Activated gamma-delta T cell (primary cell): ENCODE data around the gene TBXAS1.

Source experiments
- DNase-seq: peaks from one replicate; lab custom pipeline; 2025; lab: John Stamatoyannopoulos, UW
- total RNA-seq, 2 donors: gene quantifications; one replicate each; lab custom pipeline; 2026; lab: John Stamatoyannopoulos, UW

The TBXAS1 gene
- 6.6 to 21.5 reads per million in 2 donors for total RNA-seq

DNA sequence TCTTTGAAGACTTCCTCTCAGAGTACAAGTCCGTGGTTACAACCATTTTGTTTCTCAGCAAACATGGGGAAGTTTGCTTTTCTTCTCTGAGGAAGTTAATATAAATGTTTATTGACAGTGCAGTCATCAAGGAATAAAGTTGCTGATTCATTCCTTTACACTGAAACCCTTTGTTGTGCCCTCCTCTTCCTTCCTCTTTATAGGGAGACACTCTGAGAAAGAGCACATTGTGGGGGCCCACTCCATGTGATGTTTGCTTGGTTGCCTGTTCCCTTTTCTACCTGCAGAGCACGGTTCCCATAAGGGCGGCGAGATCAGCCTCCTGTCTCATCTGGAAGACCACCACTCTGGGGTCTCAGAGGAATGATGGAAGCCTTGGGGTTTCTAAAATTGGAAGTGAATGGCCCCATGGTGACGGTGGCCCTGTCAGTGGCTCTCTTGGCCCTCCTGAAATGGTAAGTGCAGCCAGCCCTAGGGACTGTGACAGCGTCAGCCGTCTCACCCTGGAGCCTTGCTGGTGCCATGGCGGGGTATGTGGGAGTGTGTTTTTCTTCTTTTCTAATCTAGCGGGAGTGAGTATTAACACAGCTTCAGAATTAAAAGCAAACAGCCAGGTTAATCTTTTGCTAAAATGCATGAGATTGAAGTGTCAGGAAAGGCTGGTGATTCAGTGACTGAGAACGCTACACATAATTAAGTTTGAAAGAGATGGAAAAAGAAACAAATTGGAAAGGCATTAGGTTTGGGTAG is at the start of gene TBXAS1:
Gene TBXAS1 (plus strand): TSS at position 240 of the 750 bp plus-strand sequence. CDS start 127 bp downstream, at position 367.
- DNase-seq, result no peak

DNA sequence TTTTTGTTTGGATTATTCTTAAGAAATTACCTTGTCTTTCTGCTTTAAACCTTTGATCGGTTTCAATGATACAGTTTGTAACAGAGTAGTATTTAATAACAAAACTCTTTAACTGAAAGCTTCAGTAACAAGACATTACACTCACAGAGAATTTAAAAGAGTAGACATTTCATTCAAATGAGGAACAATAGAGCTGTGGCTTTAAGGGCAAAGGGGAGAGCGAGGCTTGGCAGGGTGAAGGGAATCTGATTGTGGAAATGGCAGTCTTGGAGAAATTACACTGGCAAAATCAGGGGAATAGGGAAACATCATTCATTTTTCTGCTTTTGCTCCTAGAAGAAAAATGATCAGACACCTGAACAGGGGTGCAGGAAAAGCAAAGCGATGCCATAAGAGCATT is 46.1 kb upstream of the TBXAS1 start:
- DNase-seq, result no peak

DNA sequence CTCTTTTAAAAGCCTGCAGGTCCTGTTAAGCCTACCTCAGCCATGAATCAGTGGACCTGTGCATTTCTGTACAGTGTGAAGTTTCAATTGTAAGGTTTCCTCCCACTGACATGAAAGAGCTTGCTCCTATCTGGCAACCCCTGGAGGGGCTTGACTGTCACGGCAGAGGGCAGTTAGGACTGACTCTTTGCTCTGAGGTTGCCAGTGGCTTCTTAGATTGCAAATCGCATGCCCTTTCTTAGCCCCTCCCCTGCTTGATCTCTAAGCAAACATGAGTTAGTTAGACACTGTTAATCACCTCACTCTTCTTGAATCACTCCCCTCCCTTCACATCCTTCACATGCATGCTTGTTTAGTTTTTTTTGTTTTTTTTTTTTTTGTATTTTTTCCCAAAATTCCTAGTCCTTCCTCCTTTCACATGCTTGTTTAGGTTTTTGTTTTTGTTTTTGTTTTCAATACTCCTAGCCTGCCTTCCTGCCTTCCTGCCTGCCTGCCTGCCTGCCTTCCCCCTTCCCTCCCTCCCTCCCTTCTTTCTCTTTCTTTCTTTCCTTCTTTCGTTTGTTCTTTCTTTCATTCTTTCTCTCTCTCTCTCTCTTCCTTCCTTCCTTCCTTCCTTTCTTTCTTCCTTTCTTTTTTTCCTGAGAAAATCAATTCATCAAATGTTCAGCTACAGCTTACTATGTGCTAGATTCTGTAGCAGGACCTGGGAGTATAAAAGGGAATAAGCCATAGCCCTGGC is 45.2 kb upstream of the TBXAS1 start:
- no peak for DNase-seq

DNA sequence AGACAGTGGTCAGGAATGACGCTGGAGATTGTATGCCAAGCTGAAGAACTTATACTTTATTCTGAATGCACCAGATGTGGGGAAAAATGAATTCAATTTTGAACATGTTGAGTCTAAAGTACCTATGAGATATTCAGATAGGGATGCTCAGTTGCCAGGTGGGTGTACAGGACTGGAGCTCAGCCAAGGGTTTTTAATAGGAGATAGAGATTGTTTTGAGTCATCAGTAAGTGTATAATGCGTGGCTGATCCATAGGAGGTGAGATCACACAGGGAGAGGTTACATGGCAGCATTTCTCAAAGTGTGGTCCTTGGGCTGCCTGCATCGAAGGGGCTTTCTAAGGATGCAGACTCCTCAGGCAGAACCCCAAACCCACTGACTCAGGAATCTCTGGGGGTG is 44.4 kb upstream of the TBXAS1 start:
- DNase-seq, result no peak

DNA sequence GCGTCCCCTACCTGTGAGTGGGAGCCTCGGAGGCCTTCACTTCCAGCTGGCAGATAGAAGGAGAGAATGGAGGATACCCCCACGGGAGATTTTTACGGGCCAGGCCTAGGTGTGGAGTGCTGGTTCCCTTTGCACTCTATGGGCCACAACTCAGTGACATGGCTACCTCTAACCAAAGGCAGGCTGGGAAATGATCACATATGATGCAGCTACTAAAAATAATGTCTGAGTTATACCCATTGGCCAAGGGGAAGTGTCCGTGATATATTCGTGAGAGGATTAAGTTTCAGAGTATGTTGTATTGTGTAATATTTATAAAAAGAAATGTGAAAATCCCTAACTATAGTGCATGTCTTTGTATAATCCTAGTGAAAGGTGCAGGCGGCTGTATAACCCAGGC is 37.7 kb upstream of the TBXAS1 start:
- DNase-seq, result no peak

DNA sequence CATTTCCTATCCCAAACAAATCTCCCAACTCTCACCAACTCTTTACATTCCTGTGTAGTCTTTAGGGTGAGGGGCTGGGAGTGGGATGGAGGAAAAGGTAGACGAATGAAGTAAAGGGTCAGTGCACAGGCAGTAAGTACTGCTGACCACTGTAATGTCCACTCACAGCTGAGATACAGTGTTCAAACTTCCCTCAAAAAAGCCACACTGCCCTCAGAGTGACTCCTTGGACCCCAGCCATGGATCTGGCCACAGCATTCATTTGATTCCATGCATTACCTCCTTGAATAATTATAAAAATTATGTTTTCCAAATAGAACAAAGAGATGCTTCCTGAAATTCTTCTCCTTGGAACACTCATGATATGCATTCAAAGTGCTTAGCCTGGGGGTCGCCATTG is 31.5 kb upstream of the TBXAS1 start:
- no peak for DNase-seq

DNA sequence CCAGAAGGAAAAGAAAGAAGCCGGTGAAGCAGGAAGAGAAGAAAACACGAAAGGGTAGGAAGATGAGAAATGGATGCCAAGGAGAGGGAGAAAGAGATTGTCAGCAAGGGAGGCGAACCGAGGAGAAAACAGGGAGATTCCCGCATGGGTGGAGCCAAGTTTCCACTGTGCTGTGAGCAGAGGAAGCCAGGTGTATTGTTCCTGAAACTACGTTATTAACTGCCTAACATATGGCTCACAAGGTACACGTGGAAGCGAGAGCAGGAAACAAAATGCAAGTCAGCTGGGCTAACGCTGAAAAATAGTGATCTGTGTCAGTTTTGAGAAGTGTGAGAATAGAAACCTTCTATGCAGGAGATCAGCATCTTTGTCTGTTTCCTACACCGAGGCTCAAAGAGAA is 30.8 kb upstream of the TBXAS1 start:
- no peak for DNase-seq

DNA sequence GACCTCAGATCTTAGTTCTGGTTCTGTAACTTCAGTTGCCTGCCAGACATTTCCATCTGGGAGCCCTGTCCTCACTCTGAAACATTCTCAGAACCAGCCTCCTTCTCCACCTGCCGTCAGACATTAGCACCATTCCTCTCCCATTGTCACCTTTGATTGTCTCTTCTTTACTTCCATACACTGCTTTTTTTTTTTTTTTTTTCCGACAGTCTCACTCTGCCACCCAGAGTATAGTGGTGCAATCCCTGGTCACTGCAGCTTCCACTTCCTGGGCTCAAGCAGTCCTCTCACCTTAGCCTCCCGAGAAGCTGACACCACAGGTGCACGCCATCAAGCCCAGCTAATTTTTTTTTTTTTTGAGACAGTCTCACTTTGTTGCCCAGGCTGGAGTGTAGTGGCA is 30.2 kb upstream of the TBXAS1 start:
- no peak for DNase-seq

DNA sequence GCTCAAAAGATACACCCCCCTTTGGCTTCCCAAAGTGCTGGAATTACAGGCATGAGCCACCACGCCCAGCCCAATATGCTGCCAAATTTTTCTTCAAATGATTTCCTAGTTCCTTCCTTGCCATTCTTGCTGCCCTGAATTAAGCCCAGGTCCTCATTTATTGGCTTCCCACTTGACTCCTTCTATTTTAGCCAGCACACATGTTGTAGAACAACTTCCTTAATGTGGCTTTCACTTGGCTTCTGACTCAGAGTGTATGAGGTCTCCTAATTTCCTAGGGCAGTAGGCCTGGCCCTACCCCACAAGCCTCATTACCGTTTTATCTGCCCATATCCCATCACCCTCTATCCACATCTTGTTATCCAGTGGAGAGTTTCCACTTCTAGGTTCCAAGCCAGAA is 29.5 kb upstream of the TBXAS1 start:
- no peak for DNase-seq

DNA sequence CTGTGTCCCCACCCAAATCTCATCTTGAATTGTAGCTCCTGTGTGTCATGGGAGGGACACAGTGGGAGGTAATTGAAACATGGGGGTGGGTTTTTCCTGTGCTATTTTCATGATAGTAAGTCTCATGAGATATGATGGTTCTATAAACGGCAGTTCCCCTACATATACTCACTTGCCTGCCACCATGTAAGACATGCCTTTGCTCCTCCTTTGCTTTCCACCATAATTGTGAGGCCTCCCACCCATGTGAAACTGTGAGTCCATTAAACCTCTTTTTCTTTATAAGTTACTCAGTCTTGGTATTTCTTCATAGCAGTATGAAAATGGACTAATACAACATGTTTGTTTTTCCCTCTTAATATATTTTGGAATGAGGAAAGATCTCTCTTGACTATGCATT is 24.5 kb upstream of the TBXAS1 start:
- no peak for DNase-seq

DNA sequence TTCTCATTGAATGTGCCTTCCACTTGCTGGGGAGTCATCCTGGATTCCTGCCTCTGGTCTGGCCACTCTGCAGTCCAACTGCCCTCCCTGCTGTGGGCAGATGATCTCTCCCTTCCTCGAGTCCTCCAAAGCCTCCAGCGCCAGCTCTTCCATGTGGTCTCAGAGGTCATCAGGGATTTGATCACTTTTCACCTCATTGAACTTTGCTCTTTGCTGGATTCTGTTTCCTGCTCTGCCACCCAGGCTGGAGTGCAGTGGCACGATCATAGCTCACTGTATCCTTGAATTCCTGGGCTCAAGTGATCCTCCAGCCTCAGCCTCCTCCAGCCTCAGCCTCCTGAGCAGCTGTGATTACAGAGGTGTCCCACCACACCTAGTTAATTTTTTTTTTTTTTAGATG is 22.1 kb upstream of the TBXAS1 start:
- DNase-seq, result no peak

DNA sequence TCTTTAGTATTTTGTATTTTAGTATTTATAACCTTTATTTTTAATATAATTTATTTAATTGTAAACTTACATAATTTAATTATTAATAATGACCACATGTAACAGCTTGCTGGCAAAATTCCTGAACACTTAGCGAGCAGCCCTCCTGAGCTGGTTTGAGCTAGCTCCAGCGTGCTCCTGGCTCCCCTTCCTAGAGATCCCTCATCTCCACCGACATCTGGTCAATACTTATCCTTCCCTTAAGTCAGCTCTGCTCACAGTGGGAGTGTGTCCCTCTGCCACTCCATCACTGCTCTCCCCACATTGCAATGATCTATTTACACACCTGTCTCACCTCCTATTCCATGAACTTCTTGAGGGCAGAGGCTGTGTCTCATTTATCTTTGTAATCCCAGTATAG is 20.6 kb upstream of the TBXAS1 start:
- DNase-seq, result no peak

DNA sequence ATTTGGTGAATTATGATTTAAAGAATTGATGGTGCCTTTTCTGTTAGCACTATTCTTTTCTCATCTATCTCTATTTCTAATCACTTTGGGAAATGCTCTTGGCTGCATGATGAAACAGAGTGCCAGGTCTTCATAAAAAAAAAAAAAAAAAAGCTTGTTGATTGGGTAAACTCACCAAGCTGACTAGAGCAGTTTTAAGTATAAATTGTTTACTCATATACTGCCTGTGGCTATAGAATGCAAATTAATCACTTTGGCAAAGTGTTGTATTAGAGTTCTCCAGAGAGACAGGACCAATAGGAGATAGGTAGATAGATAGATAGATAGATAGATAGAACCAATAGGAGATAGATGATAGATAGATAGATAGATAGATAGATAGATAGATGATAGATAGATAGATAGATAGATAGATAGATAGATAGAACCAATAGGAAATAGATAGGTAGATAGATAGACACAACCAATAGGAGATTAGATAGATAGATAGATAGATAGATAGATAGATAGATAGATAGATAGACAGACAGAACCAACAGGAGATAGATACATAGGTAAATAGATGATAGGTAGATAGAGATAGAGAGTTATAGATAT is 20.1 kb upstream of the TBXAS1 start:
- no peak for DNase-seq

DNA sequence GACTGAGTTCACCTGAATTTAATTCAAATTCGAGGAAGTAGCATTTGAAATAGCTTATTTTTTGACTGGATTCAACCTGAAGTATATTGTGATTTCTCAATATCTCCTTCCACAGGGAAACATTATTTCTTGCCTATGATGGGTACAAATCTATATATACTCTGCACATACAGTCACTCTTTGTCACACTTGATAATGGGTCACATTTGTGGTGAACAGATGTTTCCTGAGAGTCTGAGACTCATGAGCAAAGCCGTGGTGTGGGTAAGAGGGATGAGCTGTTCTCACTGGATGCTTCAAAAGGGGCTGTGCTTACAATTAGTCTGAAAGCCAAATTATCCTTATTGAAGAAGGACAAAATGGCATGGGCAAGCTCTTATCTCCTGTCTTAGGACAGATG is 18.0 kb upstream of the TBXAS1 start:
- DNase-seq, result no peak

DNA sequence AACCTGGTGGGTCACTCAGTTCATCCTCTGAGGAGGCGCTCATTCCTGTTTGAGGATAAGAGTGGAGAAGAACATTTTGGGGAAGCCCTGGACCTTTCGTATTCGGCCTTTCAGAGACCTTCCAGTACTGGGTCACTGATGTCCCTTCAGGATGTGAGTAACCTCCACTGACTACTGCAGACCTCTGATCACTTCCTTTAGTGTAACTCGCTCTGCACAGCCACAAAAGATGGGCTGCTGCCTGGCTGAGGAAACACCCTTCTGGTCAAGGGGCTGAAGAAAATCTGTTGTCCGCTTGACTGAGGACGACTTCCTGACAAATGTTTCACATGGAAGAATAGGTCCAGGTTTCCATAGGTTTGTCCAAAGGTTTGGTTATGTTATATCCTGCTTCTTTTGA is 15.9 kb upstream of the TBXAS1 start:
- DNase-seq, result no peak

DNA sequence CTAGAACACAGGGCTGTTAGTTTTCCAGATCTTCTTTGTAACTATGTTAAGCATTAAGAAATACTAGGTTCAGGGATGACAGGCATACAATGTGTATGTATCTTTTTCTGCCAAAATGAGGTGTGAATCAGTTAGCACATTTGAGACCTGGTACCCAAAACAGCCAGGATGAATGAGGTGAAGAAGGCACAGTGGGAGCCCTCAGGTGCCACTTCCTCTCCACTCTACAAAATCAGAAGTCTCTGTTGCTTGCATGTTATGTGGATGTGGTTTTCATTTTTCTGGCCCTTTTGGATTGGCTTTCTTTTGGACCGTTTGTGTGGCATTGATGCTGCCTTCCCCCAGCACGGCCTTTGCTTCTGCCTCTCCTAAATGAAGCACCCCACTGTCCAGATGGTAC is 15.4 kb upstream of the TBXAS1 start:
- no peak for DNase-seq

DNA sequence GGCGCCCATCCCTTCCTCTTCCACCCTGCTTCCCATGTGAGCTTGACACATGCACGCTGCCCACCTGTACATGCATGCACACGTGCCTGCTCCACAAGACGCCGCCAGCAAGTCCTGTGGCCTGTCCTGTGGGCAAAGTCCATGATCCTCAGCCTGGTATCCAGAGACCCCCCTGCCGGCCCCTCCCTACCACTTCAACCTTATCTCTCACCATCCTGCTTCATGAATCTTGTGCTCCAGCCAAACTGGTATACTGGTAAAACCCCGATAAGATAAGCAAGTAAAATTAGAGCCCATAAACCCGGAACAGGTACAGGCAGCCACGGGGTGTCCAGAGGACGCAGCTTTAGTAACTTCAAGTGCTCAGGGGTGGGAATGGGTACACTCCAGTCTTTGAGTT is 11.8 kb upstream of the TBXAS1 start:
- DNase-seq, result no peak

DNA sequence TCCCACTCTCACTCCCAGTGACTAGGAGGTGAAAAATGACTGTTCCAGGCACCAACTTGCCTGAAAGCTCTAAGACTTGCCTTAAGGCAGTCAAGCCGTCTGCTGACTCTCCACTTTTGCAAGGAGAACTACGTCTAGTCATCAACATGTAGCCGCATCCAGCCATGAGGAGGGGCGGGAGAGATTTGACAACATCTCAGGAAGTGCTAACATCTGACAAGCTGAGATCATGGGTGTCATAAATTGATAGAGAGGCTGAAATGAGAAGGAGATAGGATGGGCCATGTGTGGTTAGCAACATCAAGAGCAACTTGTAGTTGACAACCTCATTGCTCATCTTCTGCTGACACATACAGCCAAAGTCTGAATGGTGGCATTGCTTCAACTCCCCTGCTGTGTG is 9.0 kb upstream of the TBXAS1 start:
- DNase-seq, result no peak

DNA sequence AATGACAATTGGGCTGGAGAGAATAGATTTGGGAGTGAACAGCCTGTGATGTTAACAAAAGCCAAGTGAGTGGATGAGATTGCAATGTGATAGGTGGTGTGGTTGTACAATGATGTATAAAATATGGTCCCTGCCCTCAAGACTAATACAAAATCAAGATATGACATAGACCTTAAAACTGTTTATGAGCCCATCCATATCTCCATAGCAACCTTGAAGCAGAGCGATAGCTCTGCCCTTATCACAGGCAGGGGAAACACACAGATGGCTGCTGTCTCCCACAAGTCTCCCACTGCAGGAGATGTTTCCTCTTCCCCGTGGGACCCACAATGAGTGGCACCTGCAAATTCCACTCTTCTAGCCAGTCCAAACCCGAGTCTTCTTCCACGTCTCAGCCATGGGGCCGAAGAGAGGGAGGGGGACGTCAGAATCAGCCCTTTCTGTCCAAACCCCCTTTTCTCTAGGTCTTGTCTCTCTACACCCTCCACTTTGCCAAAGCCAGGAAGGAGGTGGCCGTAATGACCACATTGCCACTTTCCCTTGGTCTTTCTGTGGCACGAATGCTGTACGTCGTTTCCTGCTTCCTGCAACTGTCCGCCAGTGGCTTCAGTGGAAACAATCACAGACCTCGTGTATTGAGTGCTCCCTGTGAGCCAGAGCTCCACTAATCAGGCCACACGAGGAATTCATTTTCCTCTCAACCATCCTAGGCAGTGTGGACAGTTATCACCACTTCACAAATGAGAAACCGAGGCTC is 7.5 kb upstream of the TBXAS1 start:
- DNase-seq, result no peak

DNA sequence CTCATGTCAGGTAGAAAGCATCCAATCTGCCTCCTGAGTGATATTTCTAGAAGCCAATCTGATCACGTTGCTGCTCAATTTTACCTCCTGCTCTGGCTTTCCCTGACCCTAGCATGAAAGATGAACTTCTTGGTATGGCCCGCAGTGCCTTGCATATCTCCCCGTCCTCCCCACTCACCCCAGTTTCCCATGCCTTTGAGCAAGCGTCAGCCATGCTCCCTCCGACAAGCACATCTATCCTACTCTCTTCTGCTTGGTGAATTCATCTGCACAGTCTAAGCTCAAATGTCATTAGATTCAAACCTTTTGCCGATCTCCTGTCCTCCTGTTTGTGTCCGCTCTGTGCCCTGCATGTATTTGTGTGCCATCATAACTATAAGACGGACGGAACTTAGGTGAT is 6.2 kb upstream of the TBXAS1 start:
- no peak for DNase-seq

DNA sequence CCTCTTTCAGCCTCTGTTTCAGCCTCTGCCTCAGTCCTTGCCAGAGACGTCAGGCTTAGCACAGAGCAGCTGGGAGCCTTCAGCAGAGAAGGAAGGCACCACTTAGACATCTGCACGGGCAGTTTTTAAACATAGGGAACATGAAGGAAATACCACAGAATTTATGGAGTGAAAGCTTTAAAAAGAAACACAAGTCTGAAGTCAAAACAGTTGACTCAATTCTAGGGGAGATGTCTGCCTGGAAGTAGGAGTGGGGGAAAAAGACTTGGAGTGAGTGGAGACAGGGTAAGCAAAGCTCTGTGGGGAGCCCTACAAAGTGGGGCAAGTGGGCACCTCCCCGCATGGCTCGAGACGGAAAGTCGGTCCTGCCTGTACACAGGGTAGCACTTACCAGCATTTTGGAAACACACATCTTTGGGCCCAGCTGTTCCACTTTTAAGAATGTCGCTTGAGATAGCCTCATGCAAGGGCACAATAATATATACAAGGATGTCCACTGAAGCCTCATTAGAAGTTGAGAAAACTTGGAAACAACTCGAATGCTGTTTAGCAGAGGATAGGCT is 5.0 kb upstream of the TBXAS1 start:
- DNase-seq, result no peak

DNA sequence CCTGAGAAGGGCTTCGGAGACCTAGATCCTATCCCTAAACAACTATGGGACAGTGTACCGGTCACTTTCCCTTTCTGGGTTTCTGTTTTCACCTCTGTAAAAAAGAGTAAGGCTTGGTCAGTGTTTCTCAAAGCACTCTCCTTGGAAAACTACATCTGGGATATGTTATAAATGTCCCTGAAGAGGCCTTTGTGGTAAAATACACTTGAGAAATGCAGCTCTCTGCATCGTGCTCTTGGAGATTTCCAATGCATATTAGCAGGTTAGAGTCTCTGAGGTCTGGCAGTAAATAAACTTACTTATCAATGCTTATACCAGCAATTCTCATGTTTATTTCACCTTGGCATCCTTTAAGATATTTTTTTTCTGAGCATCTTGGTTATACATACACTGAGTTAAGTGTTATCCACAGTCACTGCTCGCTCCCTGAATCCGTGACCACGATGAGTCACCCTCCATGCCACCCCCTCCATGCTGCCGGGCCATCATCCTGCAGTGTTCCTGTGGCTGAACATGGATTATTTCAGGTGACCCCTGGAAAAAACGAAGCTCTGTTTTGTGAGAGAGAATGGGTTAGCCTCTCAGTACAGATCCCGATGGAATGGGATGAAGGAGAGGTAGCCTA is 3.3 kb upstream of the TBXAS1 start:
- DNase-seq, result no peak
